C4-2B (cell line): ENCODE data around the gene CCDC148.
"Not testable (repeated sequence)": the region's sequence is repeated elsewhere in the genome, so short reads cannot be mapped to it uniquely, and the experiment has no call there.

Experiments used
- CTCF ChIP-seq: fragments of 450-650 bp; conservative IDR thresholded peaks from 2 replicates; pipeline ENCODE4 v1.5.1; 2017; ENCODE audit warnings: mild to moderate bottlenecking
- ZFX ChIP-seq: fragments of 450-650 bp; IDR thresholded peaks from 2 replicates; pipeline ENCODE4 v1.6.1; 2017

DNA sequence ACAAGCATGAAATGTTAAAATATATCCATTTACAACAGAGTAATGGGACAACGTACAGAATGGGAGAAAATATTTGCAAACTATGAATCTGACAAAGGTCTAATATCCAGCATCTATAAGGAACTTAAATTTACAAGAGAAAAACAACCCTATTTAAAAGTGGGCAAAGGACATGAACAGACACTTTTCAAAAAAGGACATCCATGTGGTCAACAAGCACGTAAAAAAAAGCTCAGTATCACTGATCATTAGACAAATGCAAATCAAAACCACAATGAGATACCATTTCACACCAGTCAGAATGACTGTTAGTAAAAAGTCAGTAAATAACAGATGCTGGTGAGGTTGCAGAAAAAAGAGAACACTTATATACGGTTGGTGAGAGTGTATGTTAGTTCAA is 16.3 kb upstream of the CCDC148 start:
- not testable (repeated sequence) for TF ChIP-seq CTCF, ZFX
